HepG2 (cell line): ENCODE data around the gene CPT1C. TPM values are rescaled to one million over a fixed set of nuclear protein-coding genes. Genes with fewer than 3 reads are reported as not detected.
A peak's percentile ranks its signal among the peaks of the same experiment; 100 is the strongest.

Experiments used
- ATAD3A ChIP-seq: sonication (generic); formaldehyde crosslinking; IDR thresholded peaks from 2 replicates; pipeline ENCODE4 v1.4.0; 2020; ENCODE audit warnings: missing genetic modification reagents
- NR2C2 ChIP-seq: sonication (generic); formaldehyde crosslinking; IDR thresholded peaks from 2 replicates; pipeline ENCODE4 v1.4.0; 2020; ENCODE audit warnings: missing genetic modification reagents, mild to moderate bottlenecking, moderate library complexity, borderline replicate concordance
- REL ChIP-seq: sonication (generic); formaldehyde crosslinking; conservative IDR thresholded peaks from 2 replicates; pipeline ENCODE4 v1.8.0; 2022; ENCODE audit warnings: mild to moderate bottlenecking, missing genetic modification reagents, moderate library complexity
- SIN3A ChIP-seq: IDR thresholded peaks from 2 replicates; pipeline ENCODE4 v1.6.1; 2011; ENCODE audit warnings: low read depth, mild to moderate bottlenecking, control low read depth, low read length, borderline replicate concordance
- TEAD2 ChIP-seq: sonication (generic); formaldehyde crosslinking; IDR thresholded peaks from 2 replicates; pipeline ENCODE4 v1.9.0; 2021; ENCODE audit warnings: missing genetic modification reagents
- THAP8 ChIP-seq: sonication (generic); formaldehyde crosslinking; IDR thresholded peaks from 2 replicates; pipeline ENCODE4 v1.5.1; 2020; ENCODE audit warnings: missing genetic modification reagents, mild to moderate bottlenecking, borderline replicate concordance
- ZBTB21 ChIP-seq: sonication (generic); formaldehyde crosslinking; IDR thresholded peaks from 2 replicates; pipeline ENCODE4 v1.4.0; 2020; ENCODE audit warnings: missing genetic modification reagents
- ZBTB46 ChIP-seq: sonication (generic); formaldehyde crosslinking; IDR thresholded peaks from 2 replicates; pipeline ENCODE4 v1.4.0; 2020; ENCODE audit warnings: mild to moderate bottlenecking, missing genetic modification reagents, borderline replicate concordance
- ZFYVE20 ChIP-seq: sonication (generic); formaldehyde crosslinking; IDR thresholded peaks from 2 replicates; pipeline ENCODE4 v1.8.0; 2023; ENCODE audit warnings: low read depth, mild to moderate bottlenecking, moderate library complexity, missing genetic modification reagents, borderline replicate concordance
- ZNF274 ChIP-seq: sonication (generic); formaldehyde crosslinking; IDR thresholded peaks from 2 replicates; pipeline ENCODE4 v1.5.1; 2020; ENCODE audit warnings: mild to moderate bottlenecking, missing genetic modification reagents
- ZNF431 ChIP-seq: sonication (generic); formaldehyde crosslinking; IDR thresholded peaks from 2 replicates; pipeline ENCODE4 v1.9.0; 2022; ENCODE audit warnings: missing genetic modification reagents, low read depth, mild to moderate bottlenecking, borderline replicate concordance
- ZSCAN5A ChIP-seq: sonication (generic); formaldehyde crosslinking; IDR thresholded peaks from 2 replicates; pipeline ENCODE4 v1.8.0; 2022; ENCODE audit warnings: mild to moderate bottlenecking, missing genetic modification reagents, borderline replicate concordance
- polyA plus RNA-seq, 8 experiments: library from polyadenylated mRNA; depleted of rRNA in 3 of 8; stranded (reverse) in 7 of 8; unstranded in 1 of 8; fragments of >200 nt; fragmentation: Illumina TruSeq in 4 of 8; extraction: Trizol in 4 of 8; gene quantifications; 2 replicates each; pipeline versions ENCODE4 v1.2.1 to v1.2.3, GENCODE V29; 2011 to 2016; ENCODE audit warnings: low read depth in 4 of 8, missing spikeins in 1 of 8, mixed read lengths in 1 of 8; ENCODE audit not compliant: insufficient read depth in 1 of 8
- total RNA-seq, 5 experiments: library from RNA; depleted of rRNA; stranded (reverse); fragments of >200 nt; fragmentation: Illumina TruSeq; extraction: Trizol; gene quantifications; 2 replicates each; pipeline ENCODE4 v1.2.3, GENCODE V29; 2016; ENCODE audit warnings: low read depth in 1 of 5
- TF ChIP-seq, protein P1 (sequence below): IDR thresholded peaks from 2 replicates; pipeline ENCODE4 v1.6.1; 2016; ENCODE audit warnings: low read depth, missing genetic modification reagents, missing compliant biosample characterization
- TF ChIP-seq, protein P2 (sequence below): sonication (generic); IDR thresholded peaks from 2 replicates; pipeline ENCODE4 v1.6.1; 2016; ENCODE audit warnings: low read depth, borderline replicate concordance
- TF ChIP-seq, protein P3 (sequence below): sonication (generic); formaldehyde crosslinking; IDR thresholded peaks from 2 replicates; pipeline ENCODE4 v1.5.0; 2020; ENCODE audit warnings: missing genetic modification reagents, mild to moderate bottlenecking, borderline replicate concordance

CPT1C gene
- total and polyA plus RNA-seq, 2 of the 13 experiments (the other 11 are each of a cell fraction or from before 2014, with no cell fraction given): 0.18 TPM; not detected in 1

DNA sequence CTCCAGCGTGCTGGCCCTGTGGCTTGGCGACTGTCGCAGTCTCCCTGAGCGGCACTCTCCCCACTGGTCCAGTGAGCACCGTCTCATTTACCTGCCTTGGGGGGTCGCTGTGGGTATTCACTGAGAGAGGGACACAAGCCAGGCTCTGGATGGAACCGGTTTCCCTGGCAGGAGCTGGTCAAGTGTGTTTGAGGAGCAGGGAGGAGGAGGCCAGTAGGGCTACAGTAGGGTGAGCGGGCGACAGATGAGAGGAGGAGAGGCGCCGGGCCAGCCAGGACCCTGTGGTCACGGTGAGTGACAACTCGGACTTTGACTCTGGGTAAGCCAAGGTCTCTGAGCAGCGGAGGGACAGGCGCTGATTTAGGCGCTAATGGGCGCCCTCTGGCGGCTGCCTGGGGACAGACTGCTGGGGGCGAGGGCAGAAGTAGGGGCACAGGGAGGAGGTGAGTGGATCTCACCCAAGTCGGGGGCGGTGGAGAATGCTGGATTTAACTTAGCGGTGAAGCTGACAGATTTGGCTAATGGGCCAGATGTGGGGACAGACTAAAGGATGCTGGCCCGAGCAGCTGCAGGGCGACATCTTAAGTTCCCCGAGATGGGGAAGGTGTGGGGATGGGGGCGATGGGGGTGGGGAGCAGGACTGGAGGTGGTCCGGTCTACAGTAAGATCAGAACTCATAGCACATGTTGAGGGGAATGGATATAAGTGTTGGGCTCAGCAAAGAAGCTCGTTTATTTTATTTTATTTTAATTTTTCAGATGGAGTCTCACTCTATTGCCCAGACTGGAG, 18.6 kb upstream of the CPT1C start (continued):
- no peak; the same call in 1 of the 2 replicates for TF ChIP-seq ZSCAN5A (CRISPR knock-in tag)
- no peak for TF ChIP-seq ZBTB21 (CRISPR knock-in tag)
- no peak for TF ChIP-seq ATAD3A (CRISPR knock-in tag)
- TF ChIP-seq SIN3A: no peak
- no peak for TF ChIP-seq TEAD2 (CRISPR knock-in tag)
- TF ChIP-seq ZFYVE20 (CRISPR knock-in tag): no peak
- no peak for TF ChIP-seq ZNF431 (CRISPR knock-in tag)
- 0 out of 2 replicates have a peak, but pooled peaks have one; percentile 53 for TF ChIP-seq REL (CRISPR knock-in tag)
- TF ChIP-seq ZBTB46: no peak
- TF ChIP-seq ZNF274 (CRISPR knock-in tag): peak; percentile 81; the same call in 1 of the 2 replicates
- TF ChIP-seq, protein P1, sequence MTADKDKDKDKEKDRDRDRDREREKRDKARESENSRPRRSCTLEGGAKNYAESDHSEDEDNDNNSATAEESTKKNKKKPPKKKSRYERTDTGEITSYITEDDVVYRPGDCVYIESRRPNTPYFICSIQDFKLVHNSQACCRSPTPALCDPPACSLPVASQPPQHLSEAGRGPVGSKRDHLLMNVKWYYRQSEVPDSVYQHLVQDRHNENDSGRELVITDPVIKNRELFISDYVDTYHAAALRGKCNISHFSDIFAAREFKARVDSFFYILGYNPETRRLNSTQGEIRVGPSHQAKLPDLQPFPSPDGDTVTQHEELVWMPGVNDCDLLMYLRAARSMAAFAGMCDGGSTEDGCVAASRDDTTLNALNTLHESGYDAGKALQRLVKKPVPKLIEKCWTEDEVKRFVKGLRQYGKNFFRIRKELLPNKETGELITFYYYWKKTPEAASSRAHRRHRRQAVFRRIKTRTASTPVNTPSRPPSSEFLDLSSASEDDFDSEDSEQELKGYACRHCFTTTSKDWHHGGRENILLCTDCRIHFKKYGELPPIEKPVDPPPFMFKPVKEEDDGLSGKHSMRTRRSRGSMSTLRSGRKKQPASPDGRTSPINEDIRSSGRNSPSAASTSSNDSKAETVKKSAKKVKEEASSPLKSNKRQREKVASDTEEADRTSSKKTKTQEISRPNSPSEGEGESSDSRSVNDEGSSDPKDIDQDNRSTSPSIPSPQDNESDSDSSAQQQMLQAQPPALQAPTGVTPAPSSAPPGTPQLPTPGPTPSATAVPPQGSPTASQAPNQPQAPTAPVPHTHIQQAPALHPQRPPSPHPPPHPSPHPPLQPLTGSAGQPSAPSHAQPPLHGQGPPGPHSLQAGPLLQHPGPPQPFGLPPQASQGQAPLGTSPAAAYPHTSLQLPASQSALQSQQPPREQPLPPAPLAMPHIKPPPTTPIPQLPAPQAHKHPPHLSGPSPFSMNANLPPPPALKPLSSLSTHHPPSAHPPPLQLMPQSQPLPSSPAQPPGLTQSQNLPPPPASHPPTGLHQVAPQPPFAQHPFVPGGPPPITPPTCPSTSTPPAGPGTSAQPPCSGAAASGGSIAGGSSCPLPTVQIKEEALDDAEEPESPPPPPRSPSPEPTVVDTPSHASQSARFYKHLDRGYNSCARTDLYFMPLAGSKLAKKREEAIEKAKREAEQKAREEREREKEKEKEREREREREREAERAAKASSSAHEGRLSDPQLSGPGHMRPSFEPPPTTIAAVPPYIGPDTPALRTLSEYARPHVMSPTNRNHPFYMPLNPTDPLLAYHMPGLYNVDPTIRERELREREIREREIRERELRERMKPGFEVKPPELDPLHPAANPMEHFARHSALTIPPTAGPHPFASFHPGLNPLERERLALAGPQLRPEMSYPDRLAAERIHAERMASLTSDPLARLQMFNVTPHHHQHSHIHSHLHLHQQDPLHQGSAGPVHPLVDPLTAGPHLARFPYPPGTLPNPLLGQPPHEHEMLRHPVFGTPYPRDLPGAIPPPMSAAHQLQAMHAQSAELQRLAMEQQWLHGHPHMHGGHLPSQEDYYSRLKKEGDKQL (CRISPR knock-in tag): no peak
- TF ChIP-seq THAP8 (CRISPR knock-in tag): no peak
- TF ChIP-seq, protein P2, sequence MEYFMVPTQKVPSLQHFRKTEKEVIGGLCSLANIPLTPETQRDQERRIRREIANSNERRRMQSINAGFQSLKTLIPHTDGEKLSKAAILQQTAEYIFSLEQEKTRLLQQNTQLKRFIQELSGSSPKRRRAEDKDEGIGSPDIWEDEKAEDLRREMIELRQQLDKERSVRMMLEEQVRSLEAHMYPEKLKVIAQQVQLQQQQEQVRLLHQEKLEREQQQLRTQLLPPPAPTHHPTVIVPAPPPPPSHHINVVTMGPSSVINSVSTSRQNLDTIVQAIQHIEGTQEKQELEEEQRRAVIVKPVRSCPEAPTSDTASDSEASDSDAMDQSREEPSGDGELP: peak; percentile 61; the same call in 1 of the 2 replicates
- TF ChIP-seq, protein P3, sequence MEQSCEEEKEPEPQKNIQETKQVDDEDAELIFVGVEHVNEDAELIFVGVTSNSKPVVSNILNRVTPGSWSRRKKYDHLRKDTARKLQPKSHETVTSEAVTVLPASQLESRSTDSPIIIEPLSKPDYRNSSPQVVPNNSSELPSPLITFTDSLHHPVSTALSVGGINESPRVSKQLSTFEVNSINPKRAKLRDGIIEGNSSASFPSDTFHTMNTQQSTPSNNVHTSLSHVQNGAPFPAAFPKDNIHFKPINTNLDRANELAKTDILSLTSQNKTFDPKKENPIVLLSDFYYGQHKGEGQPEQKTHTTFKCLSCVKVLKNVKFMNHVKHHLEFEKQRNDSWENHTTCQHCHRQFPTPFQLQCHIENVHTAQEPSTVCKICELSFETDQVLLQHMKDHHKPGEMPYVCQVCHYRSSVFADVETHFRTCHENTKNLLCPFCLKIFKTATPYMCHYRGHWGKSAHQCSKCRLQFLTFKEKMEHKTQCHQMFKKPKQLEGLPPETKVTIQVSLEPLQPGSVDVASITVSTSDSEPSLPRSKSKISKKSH (CRISPR knock-in tag): peak; percentile 86; the same call in 1 of the 2 replicates
- peak; percentile 42; the same call in 1 of the 2 replicates for TF ChIP-seq NR2C2 (CRISPR knock-in tag)
